H1 (cell line): ENCODE results near the gene TNIP1. TPM values are rescaled to one million over a fixed set of nuclear protein-coding genes. Genes with fewer than 3 reads are reported as not detected.

Experiments
- CTCF ChIA-PET: fragments of 300-600 bp; sonication (Branson Sonifier 250); formaldehyde crosslinking; loops from one replicate; lab custom pipeline; 2021; ENCODE audit not compliant: partially characterized antibody; lab: Charles Lee
- POLR2A ChIA-PET: fragments of 300-600 bp; sonication (Branson Sonifier 250); formaldehyde crosslinking; loops from one replicate; lab custom pipeline; 2021; ENCODE audit warnings: inconsistent platforms; ENCODE audit not compliant: partially characterized antibody; lab: Charles Lee
- DNase-seq, 2 experiments: peaks; one replicate each; pipeline versions ENCODE4 v3.0.0 to v3.0.0-alpha.2; 2010 to 2022; ENCODE audit warnings: low spot score in 2 of 2, low read depth in 1 of 2, mixed read lengths in 1 of 2
- FAIRE-seq: peaks from 2 replicates; lab custom pipeline; 2011; peaks lifted over from hg19 to GRCh38; lab: Jason Lieb, UNC
- H2AFZ ChIP-seq: 2 replicates; pipeline ENCODE4 v1.8.1; 2012; ENCODE audit warnings: low read length, inconsistent platforms
- H2AK5ac ChIP-seq: 2 replicates; pipeline ENCODE4 v1.6.1; 2013; ENCODE audit warnings: low read depth, low read length
- H2BK120ac ChIP-seq: replicated peaks from 2 replicates; pipeline ENCODE3; 2013; ENCODE audit warnings: low read depth, low read length, inconsistent platforms
- H2BK12ac ChIP-seq: 2 replicates; pipeline ENCODE4 v1.6.1; 2013; ENCODE audit warnings: low read depth, low read length
- H2BK15ac ChIP-seq: 2 replicates; pipeline ENCODE4 v1.6.1; 2013; ENCODE audit warnings: low read length
- H2BK20ac ChIP-seq: 2 replicates; pipeline ENCODE4 v1.6.1; 2013; ENCODE audit warnings: low read length
- H2BK5ac ChIP-seq: 2 replicates; pipeline ENCODE4 v1.6.1; 2013; ENCODE audit warnings: low read depth, low read length
- H3K14ac ChIP-seq: 2 replicates; pipeline ENCODE4 v1.6.1; 2013; ENCODE audit warnings: inconsistent platforms; ENCODE audit not compliant: insufficient read length
- H3K18ac ChIP-seq: 2 replicates; pipeline ENCODE4 v1.6.1; 2013; ENCODE audit warnings: low read length; ENCODE audit errors: extremely low read depth
- H3K23ac ChIP-seq: 2 replicates; pipeline ENCODE4 v1.6.1; 2013; ENCODE audit warnings: inconsistent platforms; ENCODE audit not compliant: insufficient read length
- H3K23me2 ChIP-seq: 2 replicates; pipeline ENCODE4 v1.6.1; 2013; ENCODE audit warnings: low read depth, low read length
- H3K27ac ChIP-seq: 2 replicates; pipeline ENCODE4 v1.6.1; 2011; ENCODE audit warnings: low read depth, low read length, inconsistent platforms
- H3K27me3 ChIP-seq, 4 experiments: replicated peaks in 1 of 4; 1 replicate in 1 of 4; 2 replicates in 3 of 4; pipeline versions ENCODE4 v1.6.1 to v1.8.1; 2011 to 2013; ENCODE audit warnings: low read length in 3 of 4, mild to moderate bottlenecking in 3 of 4, inconsistent platforms in 2 of 4, mixed read lengths in 2 of 4, moderate library complexity in 1 of 4; ENCODE audit not compliant: control insufficient read depth in 3 of 4, insufficient read depth in 3 of 4; ENCODE audit errors: extremely low read depth in 1 of 4
- H3K36me3 ChIP-seq, 4 experiments: 2 replicates each; pipeline versions ENCODE4 v1.6.1 to v1.8.1; 2011 to 2013; ENCODE audit warnings: mild to moderate bottlenecking in 4 of 4, low read length in 3 of 4, moderate library complexity in 2 of 4, control low read depth in 1 of 4, inconsistent platforms in 1 of 4; ENCODE audit not compliant: insufficient read depth in 4 of 4, control insufficient read depth in 2 of 4
- H3K4ac ChIP-seq: replicated peaks from 2 replicates; pipeline ENCODE3; 2013; ENCODE audit warnings: low read length, low read depth, mixed read lengths, inconsistent platforms; ENCODE audit not compliant: insufficient read length
- H3K4me1 ChIP-seq, 4 experiments: replicated peaks in 1 of 4; 1 replicate in 1 of 4; 2 replicates in 3 of 4; pipeline versions ENCODE4 v1.6.1 to v1.8.1; 2011 to 2013; ENCODE audit warnings: low read length in 3 of 4, inconsistent platforms in 2 of 4, mixed read lengths in 1 of 4; ENCODE audit not compliant: insufficient read depth in 4 of 4, control insufficient read depth in 3 of 4
- H3K4me2 ChIP-seq, 2 experiments: 2 replicates each; pipeline versions ENCODE4 v1.6.1 to v1.8.1; 2011 to 2013; ENCODE audit warnings: low read depth in 2 of 2, low read length in 2 of 2, control low read depth in 1 of 2, inconsistent platforms in 1 of 2, mild to moderate bottlenecking in 1 of 2; ENCODE audit not compliant: insufficient read depth in 1 of 2
- H3K4me3 ChIP-seq, 4 experiments: fragments of 200-600, 300-600 bp in 1 of 4; sonication (generic), shearing (Covaris generic), sonication (Bioruptor Twin) in 1 of 4; 2 replicates each; pipeline versions ENCODE4 v1.5.1 to v1.8.1; 2011 to 2016; ENCODE audit warnings: low read length in 4 of 4, low read depth in 3 of 4, control low read depth in 2 of 4, inconsistent platforms in 2 of 4, mild to moderate bottlenecking in 2 of 4, mixed read lengths in 1 of 4, moderate library complexity in 1 of 4; ENCODE audit not compliant: insufficient read depth in 2 of 4; ENCODE audit errors: extremely low read depth in 1 of 4
- H3K56ac ChIP-seq: replicated peaks from 2 replicates; pipeline ENCODE3; 2013; ENCODE audit warnings: low read depth, mild to moderate bottlenecking, mixed read lengths, low read length, inconsistent platforms; ENCODE audit not compliant: insufficient read length
- H3K79me1 ChIP-seq: 2 replicates; pipeline ENCODE4 v1.6.1; 2013; ENCODE audit warnings: low read depth, low read length, control low read depth
- H3K79me2 ChIP-seq, 2 experiments: 2 replicates each; pipeline versions ENCODE4 v1.6.1 to v1.8.1; 2012 to 2013; ENCODE audit warnings: low read length in 2 of 2, mild to moderate bottlenecking in 2 of 2, inconsistent platforms in 1 of 2; ENCODE audit not compliant: insufficient read depth in 2 of 2, control insufficient read depth in 1 of 2
- H3K9ac ChIP-seq, 4 experiments: replicated peaks in 1 of 4; 1 replicate in 1 of 4; 2 replicates in 3 of 4; pipeline versions ENCODE4 v1.6.1 to v1.8.1; 2011 to 2013; ENCODE audit warnings: low read depth in 3 of 4, low read length in 3 of 4, control low read depth in 2 of 4, mild to moderate bottlenecking in 2 of 4, moderate library complexity in 2 of 4, inconsistent platforms in 1 of 4; ENCODE audit errors: extremely low read depth in 1 of 4
- H3K9me3 ChIP-seq, 2 experiments: 2 replicates each; pipeline versions ENCODE4 v1.6.1 to v1.8.1; 2012 to 2013; ENCODE audit warnings: mild to moderate bottlenecking in 2 of 2, moderate library complexity in 2 of 2, control low read depth in 1 of 2, inconsistent platforms in 1 of 2, low read depth in 1 of 2, low read length in 1 of 2, mixed read lengths in 1 of 2; ENCODE audit not compliant: insufficient read depth in 2 of 2
- H4K20me1 ChIP-seq, 2 experiments: replicated peaks in 1 of 2; 2 replicates each; pipeline versions ENCODE3 to v1.8.1; 2011 to 2013; ENCODE audit warnings: inconsistent platforms in 2 of 2, low read length in 2 of 2, mild to moderate bottlenecking in 1 of 2; ENCODE audit not compliant: insufficient read depth in 2 of 2, control insufficient read depth in 1 of 2
- H4K5ac ChIP-seq: 2 replicates; pipeline ENCODE4 v1.6.1; 2013; ENCODE audit warnings: low read length, low read depth, mixed read lengths, inconsistent platforms; ENCODE audit not compliant: insufficient read length
- H4K8ac ChIP-seq: 2 replicates; pipeline ENCODE4 v1.8.0; 2013; ENCODE audit warnings: mild to moderate bottlenecking, moderate library complexity, low read length, inconsistent platforms; ENCODE audit not compliant: insufficient read depth; ENCODE audit errors: extremely low read depth
- H4K91ac ChIP-seq: replicated peaks from 2 replicates; pipeline ENCODE3; 2013; ENCODE audit warnings: low read length, mixed read lengths, inconsistent platforms; ENCODE audit not compliant: insufficient read length
- BACH1 ChIP-seq: IDR thresholded peaks from 2 replicates; pipeline ENCODE4 v1.6.1; 2012; ENCODE audit warnings: low read length, improper control_type of control experiment
- BRCA1 ChIP-seq: IDR thresholded peaks from 2 replicates; pipeline ENCODE4 v1.6.1; 2012; ENCODE audit warnings: low read depth, low read length, improper control_type of control experiment
- E2F6 ChIP-seq: IDR thresholded peaks from 2 replicates; pipeline ENCODE4 v1.6.1; 2012; ENCODE audit warnings: inconsistent platforms
- EZH2 ChIP-seq: fragments of 200-600 bp; sonication (generic); IDR thresholded peaks from 2 replicates; pipeline ENCODE4 v1.7.1; 2012; ENCODE audit warnings: low read depth, mild to moderate bottlenecking, moderate library complexity, low read length, inconsistent platforms; ENCODE audit not compliant: severe bottlenecking
- FOSL1 ChIP-seq: IDR thresholded peaks from 2 replicates; pipeline ENCODE4 v1.6.1; 2011; ENCODE audit warnings: mild to moderate bottlenecking, low read depth, low read length, moderate library complexity; ENCODE audit not compliant: insufficient read depth
- RFX5 ChIP-seq: IDR thresholded peaks from 2 replicates; pipeline ENCODE4 v1.6.1; 2011; ENCODE audit warnings: low read depth, low read length, improper control_type of control experiment, borderline replicate concordance
- TEAD4 ChIP-seq: IDR thresholded peaks from 2 replicates; pipeline ENCODE4 v1.6.1; 2012; ENCODE audit warnings: low read depth, low read length, inconsistent platforms, mixed read lengths
- WGBS, 2 experiments: shearing (Covaris generic) in 1 of 2; methylation state at CpG; one replicate each; pipeline versions ENCODE4 v1.1.6 to v1.1.7; 2013 to 2015; ENCODE audit warnings: low lambda C conversion rate in 2 of 2, mixed read lengths in 2 of 2, inconsistent platforms in 1 of 2, low coverage in 1 of 2, missing lambda C conversion rate in 1 of 2; ENCODE audit not compliant: insufficient replicate concordance in 2 of 2, insufficient coverage in 1 of 2, insufficient read length in 1 of 2; ENCODE audit errors: extremely low coverage in 1 of 2, missing lambda C conversion rate in 1 of 2; 5-methylcytosine and 5-hydroxymethylcytosine counted together
- polyA plus RNA-seq, 7 experiments: library from polyadenylated mRNA; depleted of rRNA in 3 of 7; stranded (reverse) in 5 of 7; unstranded in 2 of 7; fragments of >200 nt in 5 of 7; fragments of 200-250 nt in 2 of 7; gene quantifications; 1 replicate in 5 of 7; 2 replicates in 1 of 7; 4 replicates in 1 of 7; pipeline versions ENCODE4 v1.2.1 to v1.2.3, GENCODE V29; 2011 to 2013; ENCODE audit warnings: missing spikeins in 2 of 7, mixed read lengths in 2 of 7
- total RNA-seq: library from RNA; stranded (reverse); fragmentation: NEBNext Ultra II Directional; extraction: Animal tissue kit (Norgen Biotek cat#: 25700); gene quantifications from 2 replicates; pipeline ENCODE4 v1.2.1, GENCODE V29; 2021

TNIP1 gene
- total and polyA plus RNA-seq, 2 of the 8 experiments (the other 6 are each of a cell fraction or from before 2014, with no cell fraction given), result 14.2 to 31.9 TPM

GRCh38 chr5:151084363-151084762 lies 3.5 kb upstream of the TNIP1 start:
- Histone ChIP-seq H3K79me1 (peaks cover 3% of the 10 kb centered on the region; the same call in 1 of the 2 replicates), H3K4me1 (peaks cover 1 to 6% (median 4%) of the 10 kb centered on the region in 4 experiments), H3K56ac (no peak overlapping the region), H3K23me2 (peaks cover 3% of the 10 kb centered on the region), H3K27me3 (no peaks in the 10 kb centered on the region; a peak in 2 of 7 replicates), H2BK5ac (no peak overlapping the region), H3K4ac (no peak overlapping the region), H4K5ac (no peak overlapping the region), H3K9ac (no peak overlapping the region), H2AFZ (no peak overlapping the region), H3K23ac (no peak overlapping the region), H3K79me2 (peaks cover 3 to 6% of the 10 kb centered on the region in 2 experiments; a peak in 3 of 4 replicates), H2BK12ac (no peak overlapping the region), H2AK5ac (no peak overlapping the region), H4K20me1 (no peaks in the 10 kb centered on the region), H4K8ac (no peak overlapping the region), H3K4me3 (no peak overlapping the region), H3K9me3 (no peaks in the 10 kb centered on the region), H3K27ac (no peak overlapping the region), H3K36me3 (no peaks in the 10 kb centered on the region), H3K4me2 (no peak overlapping the region), H3K14ac (no peak overlapping the region), H4K91ac (no peak overlapping the region), H2BK120ac (no peak overlapping the region), H2BK15ac (no peak overlapping the region), H2BK20ac (no peak overlapping the region), H3K18ac (no peak overlapping the region)
- ChIA-PET CTCF (interaction anchor here (1.5 to 28.6 kb wide), 5 partner anchors 11 to 81 kb away, joined by 3 to 442 read pairs (median 7); no protein-coding TSS in a partner anchor), POLR2A (interaction anchor here (0.7 to 1.3 kb wide), 3 partner anchors 11 to 36 kb away, joined by 3 read pairs; no protein-coding TSS in a partner anchor)
- FAIRE-seq (no peak), DNase-seq (no peak)
- TF ChIP-seq BACH1 (no peak), TEAD4 (no peak), E2F6 (no peak), FOSL1 (no peak), BRCA1 (no peak), RFX5 (no peak), EZH2 (no peak)
- WGBS, 2 experiments, result 90% methylated on average over 7 of the region's 7 CpGs; no CpG with 5 or more reads in 1 of the 2 experiments
